HepG2 (cell line): ENCODE data around the gene NARF.

Source experiments
- CENPBD1 ChIP-seq: sonication (generic); formaldehyde crosslinking; IDR thresholded peaks from 2 replicates; pipeline ENCODE4 v1.8.0; 2022; ENCODE audit warnings: missing genetic modification reagents, low read depth, mild to moderate bottlenecking, borderline replicate concordance
- EZH2 ChIP-seq: conservative IDR thresholded peaks from 2 replicates; pipeline ENCODE4 v1.6.1; 2012; ENCODE audit warnings: mild to moderate bottlenecking, low read depth, low read length, moderate library complexity
- HOXA7 ChIP-seq: sonication (generic); formaldehyde crosslinking; IDR thresholded peaks from 2 replicates; pipeline ENCODE4 v1.8.1; 2022; ENCODE audit warnings: mild to moderate bottlenecking, missing genetic modification reagents, moderate library complexity
- POLR2AphosphoS5 ChIP-seq: IDR thresholded peaks from 2 replicates; pipeline ENCODE4 v1.6.1; 2012; ENCODE audit warnings: low read depth, low read length
- SP1 ChIP-seq, 2 experiments: fragments of 450-650 bp in 1 of 2; sonication (generic) in 1 of 2; formaldehyde crosslinking in 1 of 2; IDR thresholded peaks; 2 replicates each; pipeline versions ENCODE4 v1.4.0 to v1.6.1; 2016 to 2020; ENCODE audit warnings: missing genetic modification reagents in 1 of 2
- ZNF569 ChIP-seq: sonication (generic); formaldehyde crosslinking; IDR thresholded peaks from 2 replicates; pipeline ENCODE4 v1.5.0; 2020; ENCODE audit warnings: mild to moderate bottlenecking, missing genetic modification reagents, moderate library complexity, borderline replicate concordance
- TF ChIP-seq, protein P1 (sequence below): sonication (generic); formaldehyde crosslinking; IDR thresholded peaks from 2 replicates; pipeline ENCODE4 v1.4.0; 2020; ENCODE audit warnings: missing genetic modification reagents, mild to moderate bottlenecking, borderline replicate concordance

DNA sequence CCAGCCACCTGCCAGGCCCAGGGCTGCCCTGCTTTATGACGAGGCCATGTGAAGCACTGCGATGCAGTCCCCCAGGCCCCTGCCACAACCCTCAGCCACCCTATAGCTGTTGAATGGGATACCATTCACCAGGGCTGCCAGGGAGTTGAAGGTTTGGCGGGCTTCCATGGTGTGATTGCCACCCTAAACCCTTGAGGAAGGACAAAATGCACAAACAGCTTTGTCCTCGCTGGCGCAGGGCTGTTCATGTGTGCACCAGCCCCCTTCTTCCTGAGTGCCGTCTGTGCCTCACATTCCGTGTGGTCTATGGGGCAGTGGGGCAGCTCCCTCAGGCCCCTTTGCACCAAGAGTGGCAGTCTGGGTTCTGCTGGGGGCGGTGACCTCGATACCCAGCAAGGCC is 25.3 kb downstream of the NARF start:
- no peak for TF ChIP-seq POLR2AphosphoS5
- no peak for TF ChIP-seq CENPBD1 (CRISPR knock-in tag)
- TF ChIP-seq EZH2, result no peak
- TF ChIP-seq, protein P1, sequence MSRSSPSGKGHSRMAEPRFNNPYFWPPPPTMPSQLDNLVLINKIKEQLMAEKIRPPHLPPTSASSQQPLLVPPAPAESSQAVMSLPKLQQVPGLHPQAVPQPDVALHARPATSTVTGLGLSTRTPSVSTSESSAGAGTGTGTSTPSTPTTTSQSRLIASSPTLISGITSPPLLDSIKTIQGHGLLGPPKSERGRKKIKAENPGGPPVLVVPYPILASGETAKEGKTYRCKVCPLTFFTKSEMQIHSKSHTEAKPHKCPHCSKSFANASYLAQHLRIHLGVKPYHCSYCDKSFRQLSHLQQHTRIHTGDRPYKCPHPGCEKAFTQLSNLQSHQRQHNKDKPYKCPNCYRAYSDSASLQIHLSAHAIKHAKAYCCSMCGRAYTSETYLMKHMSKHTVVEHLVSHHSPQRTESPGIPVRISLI (CRISPR knock-in tag), result no peak
- TF ChIP-seq SP1 (IDR thresholded peaks at IDR 0.05), result no peak
- no peak for TF ChIP-seq SP1 (CRISPR knock-in tag; IDR thresholded peaks at IDR 0.05)
- TF ChIP-seq HOXA7 (CRISPR knock-in tag), result no peak
- TF ChIP-seq ZNF569 (CRISPR knock-in tag), result no peak
